Keratinocyte (primary cell): Measurements from ENCODE around the gene TPST2. TPM values are rescaled to one million over a fixed set of nuclear protein-coding genes. Genes with fewer than 3 reads are reported as not detected.

Experiments used
- DNase-seq: peaks from one replicate; pipeline ENCODE4 v3.0.0-alpha.2; 2011; ENCODE audit warnings: low read depth, missing footprints, low spot score
- FAIRE-seq: peaks from 2 replicates; lab custom pipeline; 2011; peaks lifted over from hg19 to GRCh38; lab: Jason Lieb, UNC
- H2AFZ ChIP-seq: 2 replicates; pipeline ENCODE4 v1.6.0; 2012; ENCODE audit warnings: low read length, control low read depth, inconsistent platforms; ENCODE audit not compliant: control insufficient read depth
- H3K27ac ChIP-seq: 2 replicates; pipeline ENCODE4 v1.5.1; 2011; ENCODE audit warnings: low read length; ENCODE audit not compliant: control insufficient read depth, insufficient read depth
- H3K27me3 ChIP-seq: 3 replicates; pipeline ENCODE4 v1.6.0; 2011; ENCODE audit warnings: low read length; ENCODE audit not compliant: control insufficient read depth, insufficient read depth; ENCODE audit errors: extremely low read depth
- H3K36me3 ChIP-seq, 2 experiments: 2 replicates in 1 of 2; 3 replicates in 1 of 2; pipeline ENCODE4 v1.5.1; 2011; ENCODE audit warnings: low read length in 2 of 2, mild to moderate bottlenecking in 1 of 2; ENCODE audit not compliant: control insufficient read depth in 2 of 2, insufficient read depth in 2 of 2; ENCODE audit errors: extremely low read depth in 1 of 2
- H3K4me1 ChIP-seq: 3 replicates; pipeline ENCODE4 v1.5.1; 2011; ENCODE audit warnings: low read length; ENCODE audit not compliant: control insufficient read depth, insufficient read depth; ENCODE audit errors: extremely low read depth
- H3K4me2 ChIP-seq: 3 replicates; pipeline ENCODE4 v1.6.0; 2011; ENCODE audit warnings: low read depth, low read length; ENCODE audit not compliant: control insufficient read depth, insufficient read depth; ENCODE audit errors: extremely low read depth
- H3K4me3 ChIP-seq, 3 experiments: fragments of 200-600 bp in 1 of 3; sonication (generic) in 1 of 3; 2 replicates in 2 of 3; 3 replicates in 1 of 3; pipeline ENCODE4 v1.5.1; 2011 to 2016; ENCODE audit warnings: low read length in 3 of 3, mild to moderate bottlenecking in 3 of 3, control low read depth in 2 of 3, inconsistent platforms in 1 of 3, low read depth in 1 of 3, mixed read lengths in 1 of 3, mixed run types in 1 of 3, moderate library complexity in 1 of 3; ENCODE audit not compliant: control insufficient read depth in 2 of 3, insufficient read depth in 2 of 3; ENCODE audit errors: extremely low read depth in 1 of 3
- H3K79me2 ChIP-seq: 2 replicates; pipeline ENCODE4 v1.6.0; 2012; ENCODE audit warnings: low read length; ENCODE audit not compliant: control insufficient read depth, insufficient read depth
- H3K9ac ChIP-seq: 3 replicates; pipeline ENCODE4 v1.6.0; 2011; ENCODE audit warnings: low read length; ENCODE audit not compliant: control insufficient read depth, insufficient read depth; ENCODE audit errors: extremely low read depth
- H3K9me1 ChIP-seq: 3 replicates; pipeline ENCODE4 v1.6.0; 2011; ENCODE audit warnings: low read length; ENCODE audit not compliant: control insufficient read depth, insufficient read depth; ENCODE audit errors: extremely low read depth
- H3K9me3 ChIP-seq: 2 replicates; pipeline ENCODE4 v1.5.1; 2012; ENCODE audit warnings: low read depth, low read length; ENCODE audit not compliant: control insufficient read depth
- H4K20me1 ChIP-seq: 3 replicates; pipeline ENCODE4 v1.6.0; 2011; ENCODE audit warnings: low read length; ENCODE audit not compliant: control insufficient read depth, insufficient read depth; ENCODE audit errors: extremely low read depth
- CTCF ChIP-seq, 3 experiments: IDR thresholded peaks in 1 of 3; conservative IDR thresholded peaks in 1 of 3; optimal IDR thresholded peaks in 1 of 3; 2 replicates in 2 of 3; 3 replicates in 1 of 3; pipeline versions ENCODE3 to v1.5.1; 2011; ENCODE audit warnings: low read length in 3 of 3, mild to moderate bottlenecking in 3 of 3, moderate library complexity in 2 of 3, control low read depth in 1 of 3, inconsistent platforms in 1 of 3; ENCODE audit not compliant: insufficient read depth in 2 of 3; ENCODE audit errors: extremely low read depth in 1 of 3
- EZH2 ChIP-seq: IDR thresholded peaks from one replicate; pipeline ENCODE4 v1.6.1; 2012; ENCODE audit warnings: inconsistent platforms, mild to moderate bottlenecking, low read length, moderate library complexity
- dilution Hi-C: fragments of 300-500 bp; cut with MboI; formaldehyde crosslinking; loops from one replicate; pipeline ENCODE4 v1.7.0; 2020; ENCODE audit warnings: low sequenced_read_pairs; ENCODE audit not compliant: extremely low pct_ligation_motif_present
- polyA plus RNA-seq, 5 experiments: library from polyadenylated mRNA; depleted of rRNA in 3 of 5; stranded (reverse) in 3 of 5; stranded (forward) in 1 of 5; unstranded in 1 of 5; fragments of >200 nt; gene quantifications; 1 replicate in 1 of 5; 2 replicates in 3 of 5; 3 replicates in 1 of 5; pipeline versions ENCODE4 v1.2.1 to v1.2.3, GENCODE V29; 2011 to 2012; ENCODE audit warnings: missing spikeins in 2 of 5, low read depth in 1 of 5, low replicate concordance in 1 of 5

TPST2 gene
- polyA plus RNA-seq, 1 donor (not counting 4 experiments of a cell fraction or from before 2014, with no cell fraction given) = 22.4 TPM

- dilution Hi-C loops = no loop called here
- Histone ChIP-seq H3K4me2 (no peak overlapping the region), H3K36me3 (peaks cover 3 to 6% of the 10 kb centered on the region in 2 experiments), H4K20me1 (no peaks in the 10 kb centered on the region), H3K9ac (no peak overlapping the region), H3K4me3 (no peak overlapping the region), H3K79me2 (no peaks in the 10 kb centered on the region), H3K9me3 (no peaks in the 10 kb centered on the region), H3K27ac (no peak overlapping the region), H3K4me1 (no peaks in the 10 kb centered on the region), H2AFZ (no peak overlapping the region), H3K9me1 (no peaks in the 10 kb centered on the region), H3K27me3 (no peaks in the 10 kb centered on the region)
- no peak for FAIRE-seq
- no peak for DNase-seq
- TF ChIP-seq EZH2 (no peak), CTCF (optimal IDR thresholded peaks at IDR 0.05 in 1 of 3, IDR thresholded peaks at IDR 0.05 in 1 of 3, conservative IDR thresholded peaks at IDR 0.05 in 1 of 3; ENCODE audit: extremely low read depth in 1 of 3, insufficient read depth in 2 of 3, low read length in 3 of 3) (no peak)
Measured at GRCh38 chr22:26522592-26522991, 67.3 kb downstream of the TPST2 start.

GRCh38 chr22:26522012-26522411, 67.9 kb downstream of the TPST2 start:
- Histone ChIP-seq H3K36me3 (peaks cover 0 to 6% of the 10 kb centered on the region in 2 experiments), H3K9ac (no peak overlapping the region), H3K79me2 (no peaks in the 10 kb centered on the region), H3K9me1 (no peaks in the 10 kb centered on the region), H2AFZ (no peak overlapping the region), H3K4me1 (no peaks in the 10 kb centered on the region), H4K20me1 (no peaks in the 10 kb centered on the region), H3K9me3 (no peaks in the 10 kb centered on the region), H3K4me2 (no peak overlapping the region), H3K4me3 (no peak overlapping the region), H3K27ac (no peak overlapping the region), H3K27me3 (no peaks in the 10 kb centered on the region)
- dilution Hi-C loops = no loop called here
- no peak for FAIRE-seq
- no peak for DNase-seq
- TF ChIP-seq CTCF (optimal IDR thresholded peaks at IDR 0.05 in 1 of 3, IDR thresholded peaks at IDR 0.05 in 1 of 3, conservative IDR thresholded peaks at IDR 0.05 in 1 of 3; ENCODE audit: extremely low read depth in 1 of 3, insufficient read depth in 2 of 3, low read length in 3 of 3) (no peak), EZH2 (no peak)
